CD14-positive monocyte (primary cell): ENCODE results near the gene ADNP2. TPM values are rescaled to one million over a fixed set of nuclear protein-coding genes. Genes with fewer than 3 reads are reported as not detected.

Experiments used
- DNase-seq, 3 donors: peaks; one replicate each; pipeline ENCODE4 v3.0.0-alpha.2; 2011 to 2022
- H2AFZ ChIP-seq: 2 replicates; pipeline ENCODE4 v1.6.0; 2012; ENCODE audit warnings: mild to moderate bottlenecking, low read depth, low read length, inconsistent platforms; ENCODE audit not compliant: insufficient read depth, poor library complexity, severe bottlenecking
- H3K27ac ChIP-seq, 2 donors: 1 replicate in 1 of 2; 2 replicates in 1 of 2; pipeline ENCODE4 v1.5.1; 2012 to 2013; ENCODE audit warnings: low read length in 2 of 2, control low read depth in 1 of 2, inconsistent platforms in 1 of 2, low read depth in 1 of 2, mild to moderate bottlenecking in 1 of 2
- H3K27me3 ChIP-seq, 2 donors: one replicate each; pipeline versions ENCODE4 v1.6.0 to v1.6.1; 2011 to 2013; ENCODE audit warnings: low read length in 2 of 2; ENCODE audit not compliant: control insufficient read depth in 2 of 2, insufficient read depth in 2 of 2
- H3K36me3 ChIP-seq, 2 donors: replicated peaks in 1 of 2; 1 replicate in 1 of 2; 2 replicates in 1 of 2; pipeline versions ENCODE4 v1.5.1 to v1.6.1; 2012 to 2013; ENCODE audit warnings: low read length in 2 of 2, control low read depth in 1 of 2, inconsistent platforms in 1 of 2, mild to moderate bottlenecking in 1 of 2; ENCODE audit not compliant: insufficient read depth in 2 of 2, control insufficient read depth in 1 of 2
- H3K4me1 ChIP-seq, 2 donors: 1 replicate in 1 of 2; 2 replicates in 1 of 2; pipeline versions ENCODE4 v1.5.1 to v1.6.1; 2012 to 2013; ENCODE audit warnings: low read length in 2 of 2, control low read depth in 1 of 2, inconsistent platforms in 1 of 2, mild to moderate bottlenecking in 1 of 2, moderate library complexity in 1 of 2; ENCODE audit not compliant: insufficient read depth in 2 of 2, control insufficient read depth in 1 of 2
- H3K4me2 ChIP-seq: replicated peaks from 2 replicates; pipeline ENCODE3; 2012; ENCODE audit warnings: low read length, moderate library complexity, mild to moderate bottlenecking; ENCODE audit not compliant: poor library complexity, severe bottlenecking; ENCODE audit errors: extremely low read depth
- H3K4me3 ChIP-seq, 3 experiments: fragments of 200-600 bp in 1 of 3; sonication (generic) in 1 of 3; replicated peaks in 1 of 3; 1 replicate in 2 of 3; 2 replicates in 1 of 3; pipeline ENCODE4 v1.5.1; 2011 to 2013; ENCODE audit warnings: low read length in 3 of 3, mild to moderate bottlenecking in 3 of 3, control low read depth in 2 of 3, low read depth in 2 of 3, inconsistent platforms in 1 of 3, moderate library complexity in 1 of 3
- H3K79me2 ChIP-seq: 2 replicates; pipeline ENCODE4 v1.6.0; 2012; ENCODE audit warnings: mild to moderate bottlenecking, control low read depth, inconsistent platforms, low read length, moderate library complexity; ENCODE audit not compliant: insufficient read depth
- H3K9ac ChIP-seq: 2 replicates; pipeline ENCODE4 v1.6.0; 2017; ENCODE audit warnings: low read length, mild to moderate bottlenecking; ENCODE audit not compliant: insufficient read depth, poor library complexity, severe bottlenecking
- H3K9me3 ChIP-seq, 2 donors: replicated peaks in 1 of 2; 1 replicate in 1 of 2; 2 replicates in 1 of 2; pipeline versions ENCODE4 v1.5.1 to v1.6.1; 2012 to 2013; ENCODE audit warnings: low read length in 2 of 2, control low read depth in 1 of 2; ENCODE audit not compliant: control insufficient read depth in 1 of 2, insufficient read depth in 1 of 2
- H4K20me1 ChIP-seq: 2 replicates; pipeline ENCODE4 v1.6.0; 2012; ENCODE audit warnings: mild to moderate bottlenecking, low read length, control low read depth, moderate library complexity; ENCODE audit not compliant: insufficient read depth
- H3K27ac Mint-ChIP-seq, 7 donors: one replicate each; pipeline ENCODE4 v1.8.0; 2020; ENCODE audit warnings: mild to moderate bottlenecking in 7 of 7, mixed read lengths in 7 of 7, moderate library complexity in 6 of 7, inconsistent platforms in 2 of 7
- H3K27me3 Mint-ChIP-seq, 3 donors: one replicate each; pipeline ENCODE4 v1.8.0; 2021 to 2022; ENCODE audit warnings: low read depth in 3 of 3, mild to moderate bottlenecking in 3 of 3, mixed read lengths in 3 of 3, moderate library complexity in 3 of 3, inconsistent platforms in 1 of 3
- H3K36me3 Mint-ChIP-seq, 2 donors: one replicate each; pipeline ENCODE4 v1.8.0; 2020; ENCODE audit warnings: mixed read lengths in 2 of 2, inconsistent platforms in 1 of 2, mild to moderate bottlenecking in 1 of 2
- H3K4me1 Mint-ChIP-seq: one replicate; pipeline ENCODE4 v1.8.0; 2020; ENCODE audit warnings: mild to moderate bottlenecking, mixed read lengths
- H3K4me3 Mint-ChIP-seq, 2 donors: one replicate each; pipeline ENCODE4 v1.8.0; 2020; ENCODE audit warnings: mild to moderate bottlenecking in 2 of 2, mixed read lengths in 2 of 2, moderate library complexity in 1 of 2
- H3K9me3 Mint-ChIP-seq, 7 donors: one replicate each; pipeline ENCODE4 v1.8.0; 2020 to 2022; ENCODE audit warnings: mixed read lengths in 7 of 7, mild to moderate bottlenecking in 6 of 7, moderate library complexity in 6 of 7, inconsistent platforms in 2 of 7
- WGBS: methylation state at CpG from one replicate; pipeline ENCODE4 v1.1.5; 2013; ENCODE audit warnings: missing lambda C conversion rate; ENCODE audit not compliant: insufficient coverage; 5-methylcytosine and 5-hydroxymethylcytosine counted together
- intact Hi-C, 2 donors: fragments of 100-400 bp; cut with micrococcal nuclease; formaldehyde crosslinking; loops; one replicate each; pipeline versions ENCODE4 v1.15.0 to v1.15.1; 2023
- polyA plus RNA-seq, 3 donors: library from polyadenylated mRNA; depleted of rRNA in 1 of 3; unstranded in 2 of 3; stranded (reverse) in 1 of 3; fragments of 300-500 nt in 2 of 3; fragments of >200 nt in 1 of 3; fragmentation: Illumina TruSeq in 2 of 3; gene quantifications; 1 replicate in 2 of 3; 2 replicates in 1 of 3; pipeline ENCODE4 v1.2.3, GENCODE V29; 2012 to 2021
- TF ChIP-seq, protein P1 (sequence below): fragments of 200-600 bp; IDR thresholded peaks from one replicate; pipeline ENCODE4 v1.8.0; 2022; ENCODE audit warnings: antibody characterized with exemption, mild to moderate bottlenecking

ADNP2 gene
- polyA plus RNA-seq, 3 donors = 3.0 to 5.6 (median 3.6) TPM

DNA sequence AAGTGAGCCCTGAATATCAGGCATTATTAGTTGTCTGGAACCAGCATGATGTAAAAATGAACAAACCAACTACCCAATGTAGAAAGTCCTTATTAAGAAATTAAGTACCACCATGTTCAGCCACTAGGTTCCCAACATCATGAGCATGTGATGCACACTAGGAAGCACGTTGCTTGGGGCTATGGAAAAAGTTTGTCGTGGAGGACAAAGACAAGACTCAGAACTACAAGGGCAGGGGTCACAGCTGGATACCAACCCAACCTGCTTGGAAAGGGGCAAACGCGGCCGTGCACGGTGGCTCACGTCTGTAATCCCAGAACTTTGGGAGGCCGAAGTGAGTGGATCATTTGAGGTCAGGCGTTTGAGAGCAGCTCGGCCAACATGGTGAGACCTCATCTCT lies 64.0 kb downstream of the ADNP2 start:
- Histone ChIP-seq H3K4me3 (no peak overlapping the region), H3K79me2 (no peaks in the 10 kb centered on the region), H3K27ac (no peak overlapping the region), H3K4me1 (no peaks in the 10 kb centered on the region), H3K36me3 (no peaks in the 10 kb centered on the region), H3K9ac (no peak overlapping the region), H2AFZ (no peak overlapping the region), H3K4me2 (no peak overlapping the region), H4K20me1 (no peaks in the 10 kb centered on the region), H3K9me3 (no peaks in the 10 kb centered on the region), H3K27me3 (peaks cover 0 to 7% of the 10 kb centered on the region in 2 donors)
- peaks cover 7% of the 10 kb centered on the region for H3K4me1 Mint-ChIP-seq
- peaks cover 0 to 4% (median 0%) of the 10 kb centered on the region in 7 donors for H3K9me3 Mint-ChIP-seq
- H3K27me3 Mint-ChIP-seq = peaks cover 20 to 32% (median 20%) of the 10 kb centered on the region in 3 donors
- 91% methylated on average over 10 of the region's 10 CpGs for WGBS
- intact Hi-C loops = no loop called here
- TF ChIP-seq, protein P1, sequence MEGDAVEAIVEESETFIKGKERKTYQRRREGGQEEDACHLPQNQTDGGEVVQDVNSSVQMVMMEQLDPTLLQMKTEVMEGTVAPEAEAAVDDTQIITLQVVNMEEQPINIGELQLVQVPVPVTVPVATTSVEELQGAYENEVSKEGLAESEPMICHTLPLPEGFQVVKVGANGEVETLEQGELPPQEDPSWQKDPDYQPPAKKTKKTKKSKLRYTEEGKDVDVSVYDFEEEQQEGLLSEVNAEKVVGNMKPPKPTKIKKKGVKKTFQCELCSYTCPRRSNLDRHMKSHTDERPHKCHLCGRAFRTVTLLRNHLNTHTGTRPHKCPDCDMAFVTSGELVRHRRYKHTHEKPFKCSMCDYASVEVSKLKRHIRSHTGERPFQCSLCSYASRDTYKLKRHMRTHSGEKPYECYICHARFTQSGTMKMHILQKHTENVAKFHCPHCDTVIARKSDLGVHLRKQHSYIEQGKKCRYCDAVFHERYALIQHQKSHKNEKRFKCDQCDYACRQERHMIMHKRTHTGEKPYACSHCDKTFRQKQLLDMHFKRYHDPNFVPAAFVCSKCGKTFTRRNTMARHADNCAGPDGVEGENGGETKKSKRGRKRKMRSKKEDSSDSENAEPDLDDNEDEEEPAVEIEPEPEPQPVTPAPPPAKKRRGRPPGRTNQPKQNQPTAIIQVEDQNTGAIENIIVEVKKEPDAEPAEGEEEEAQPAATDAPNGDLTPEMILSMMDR = no peak
- H3K4me3 Mint-ChIP-seq = no peak overlapping the region
- no peak overlapping the region for H3K27ac Mint-ChIP-seq
- no peaks in the 10 kb centered on the region for H3K36me3 Mint-ChIP-seq
- no peak for DNase-seq

DNA sequence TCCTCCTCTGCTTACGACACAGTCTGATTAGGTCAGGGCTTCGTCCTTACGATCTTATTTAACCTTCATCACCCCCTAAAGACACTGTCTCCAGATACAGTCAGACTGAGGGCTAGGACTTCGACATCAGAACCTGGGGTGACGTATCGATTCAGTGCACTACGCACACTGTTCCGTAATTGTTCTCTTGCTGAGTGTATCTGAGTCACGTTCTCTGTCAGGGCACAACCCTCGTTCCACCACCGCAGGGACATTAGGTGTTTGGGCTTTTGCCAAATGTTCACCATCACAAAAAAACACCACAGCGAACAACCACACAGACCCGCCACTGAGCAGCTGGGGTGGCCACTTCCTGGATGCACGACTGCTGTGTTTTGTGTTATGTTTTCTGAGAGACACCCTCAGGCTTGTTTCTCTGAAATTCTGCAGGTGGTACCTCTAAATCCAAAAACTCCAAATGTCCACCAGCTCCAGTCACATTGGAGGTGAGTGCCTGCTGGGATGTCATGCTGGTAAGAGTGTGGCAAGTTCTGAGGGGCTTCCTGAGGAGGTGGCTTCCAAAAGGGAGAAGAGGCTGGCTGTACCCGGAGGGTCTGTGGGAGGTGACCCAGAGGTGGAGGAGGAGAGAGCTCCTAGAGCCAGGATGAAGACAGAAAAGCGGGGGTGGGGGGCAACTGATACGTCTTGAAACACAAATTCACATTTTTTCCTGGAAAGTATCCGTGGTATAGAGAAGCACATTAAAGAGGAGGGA lies 66.6 kb downstream of the ADNP2 start:
- DNase-seq = no peak
- Histone ChIP-seq H3K36me3 (no peaks in the 10 kb centered on the region), H3K27me3 (peaks cover 0 to 7% of the 10 kb centered on the region in 2 donors), H3K4me2 (no peak overlapping the region), H3K27ac (no peak overlapping the region), H3K9me3 (no peaks in the 10 kb centered on the region), H3K4me1 (no peaks in the 10 kb centered on the region), H4K20me1 (no peaks in the 10 kb centered on the region), H3K9ac (no peak overlapping the region), H2AFZ (no peak overlapping the region), H3K79me2 (no peaks in the 10 kb centered on the region), H3K4me3 (no peak overlapping the region)
- peaks cover 7% of the 10 kb centered on the region for H3K4me1 Mint-ChIP-seq
- peak overlapping the region in 1 of 7 donors; percentile 8 for H3K27ac Mint-ChIP-seq
- no peaks in the 10 kb centered on the region for H3K36me3 Mint-ChIP-seq
- intact Hi-C loops = no loop called here
- H3K27me3 Mint-ChIP-seq = peaks cover 20 to 29% (median 21%) of the 10 kb centered on the region in 3 donors
- peak overlapping the region in 1 of 2 donors; percentile 37 for H3K4me3 Mint-ChIP-seq
- peaks cover 0 to 4% (median 0%) of the 10 kb centered on the region in 7 donors for H3K9me3 Mint-ChIP-seq
- 84% methylated on average over 9 of the region's 18 CpGs for WGBS
- TF ChIP-seq, protein P1 = no peak
